GM19438 (cell line): Measurements from ENCODE around the gene KLHL6.
"Not testable (repeated sequence)": the region's sequence is repeated elsewhere in the genome, so short reads cannot be mapped to it uniquely, and the experiment has no call there.

Source experiments
- ATAC-seq: cut with Tn5 transposase; IDR thresholded peaks from one replicate; pipeline ENCODE4 v1.9.1; 2021; ENCODE audit warnings: low read depth; ENCODE audit not compliant: unreplicated experiment

Gene KLHL6

GRCh38 chr3:183490211-183490601 is 65.3 kb downstream of the KLHL6 start:
- ATAC-seq = no peak

- no peak for ATAC-seq
Measured at GRCh38 chr3:183489455-183490210, 65.9 kb downstream of the KLHL6 start.

GRCh38 chr3:183488343-183488742 is 67.2 kb downstream of the KLHL6 start:
- no peak for ATAC-seq

- no peak for ATAC-seq
Measured at GRCh38 chr3:183487896-183488295, 67.6 kb downstream of the KLHL6 start.

GRCh38 chr3:183487016-183487415 is 68.5 kb downstream of the KLHL6 start:
- no peak for ATAC-seq

GRCh38 chr3:183486472-183486871 is 69.0 kb downstream of the KLHL6 start:
- no peak for ATAC-seq

- no peak for ATAC-seq
Measured at GRCh38 chr3:183485585-183485984, 69.9 kb downstream of the KLHL6 start.

- ATAC-seq = no peak
Measured at GRCh38 chr3:183485093-183485492, 70.4 kb downstream of the KLHL6 start.

- no peak for ATAC-seq
Measured at GRCh38 chr3:183484431-183485075, 71.0 kb downstream of the KLHL6 start.

GRCh38 chr3:183481582-183481981 is 73.9 kb downstream of the KLHL6 start:
- ATAC-seq = no peak

- ATAC-seq = no peak
Measured at GRCh38 chr3:183478501-183478900, 77.0 kb downstream of the KLHL6 start.

GRCh38 chr3:183477801-183478456 is 77.6 kb downstream of the KLHL6 start:
- no peak for ATAC-seq

GRCh38 chr3:183475764-183476162 is 79.7 kb downstream of the KLHL6 start:
- not testable (repeated sequence) for ATAC-seq

GRCh38 chr3:183475016-183475763 is 80.3 kb downstream of the KLHL6 start:
- no peak for ATAC-seq

- ATAC-seq = no peak
Measured at GRCh38 chr3:183473969-183474368, 81.5 kb downstream of the KLHL6 start.

GRCh38 chr3:183472155-183472554 is 83.4 kb downstream of the KLHL6 start:
- ATAC-seq = no peak

GRCh38 chr3:183468424-183468823 is 87.1 kb downstream of the KLHL6 start:
- no peak for ATAC-seq

- ATAC-seq = no peak
Measured at GRCh38 chr3:183466575-183466974, 88.9 kb downstream of the KLHL6 start.

- ATAC-seq = not testable (repeated sequence)
Measured at GRCh38 chr3:183465710-183466109, 89.8 kb downstream of the KLHL6 start.

GRCh38 chr3:183464480-183464879 is 91.0 kb downstream of the KLHL6 start:
- no peak for ATAC-seq
